SK-N-SH (cell line): ENCODE data around the gene AP1S1. TPM values are rescaled to one million over a fixed set of nuclear protein-coding genes. Genes with fewer than 3 reads are reported as not detected.

Experiments
- CTCF ChIA-PET: fragments of 300-600, 350-600 bp; formaldehyde crosslinking; extraction: SDS; loops from one replicate; lab custom pipeline; 2021; lab: Yijun Ruan, JAX
- POLR2A ChIA-PET: fragments of 350-600 bp; sonication (Branson Sonifier 250); formaldehyde crosslinking; extraction: SDS; loops from one replicate; lab custom pipeline; 2020; ENCODE audit warnings: antibody characterized with exemption, inconsistent platforms; lab: Yijun Ruan, JAX
- DNase-seq: peaks from one replicate; pipeline ENCODE4 v3.0.0; 2012
- H2AFZ ChIP-seq: fragments of 200-600 bp; sonication (generic); 2 replicates; pipeline ENCODE4 v1.8.1; 2016; ENCODE audit warnings: antibody characterized with exemption, mild to moderate bottlenecking, low read depth
- H3F3A ChIP-seq: fragments of 200-600 bp; sonication (generic); replicated peaks from 2 replicates; pipeline ENCODE3; 2016; ENCODE audit warnings: antibody characterized with exemption, mild to moderate bottlenecking; ENCODE audit not compliant: insufficient read depth
- H3K27ac ChIP-seq, 2 experiments: fragments of 200-500 bp in 1 of 2; fragments of 200-600 bp in 1 of 2; sonication (Bioruptor generic) in 1 of 2; sonication (generic), shearing (Covaris generic) in 1 of 2; 2 replicates each; pipeline versions ENCODE4 v1.5.1 to v1.6.1; 2014 to 2016; ENCODE audit warnings: low read depth in 2 of 2, inconsistent platforms in 1 of 2, low read length in 1 of 2, mild to moderate bottlenecking in 1 of 2, mixed read lengths in 1 of 2
- H3K27me3 ChIP-seq: fragments of 200-600 bp; sonication (generic), shearing (Covaris generic); 2 replicates; pipeline ENCODE4 v1.6.1; 2016; ENCODE audit warnings: mixed run types; ENCODE audit not compliant: insufficient read depth
- H3K36me3 ChIP-seq, 2 experiments: fragments of 200-500 bp in 1 of 2; fragments of 200-600 bp in 1 of 2; sonication (Bioruptor generic) in 1 of 2; sonication (generic) in 1 of 2; replicated peaks in 1 of 2; 2 replicates each; pipeline versions ENCODE3 to v1.5.1; 2014 to 2016; ENCODE audit warnings: low read length in 1 of 2, mild to moderate bottlenecking in 1 of 2; ENCODE audit not compliant: insufficient read depth in 2 of 2, control insufficient read depth in 1 of 2
- H3K4me1 ChIP-seq, 2 experiments: fragments of 200-500 bp in 1 of 2; fragments of 200-600 bp in 1 of 2; sonication (Bioruptor generic) in 1 of 2; sonication (generic), shearing (Covaris generic) in 1 of 2; 2 replicates each; pipeline versions ENCODE4 v1.5.1 to v1.6.1; 2014 to 2016; ENCODE audit warnings: low read depth in 1 of 2, low read length in 1 of 2, mixed run types in 1 of 2; ENCODE audit not compliant: insufficient read depth in 2 of 2, control insufficient read depth in 1 of 2
- H3K4me2 ChIP-seq: fragments of 200-600 bp; sonication (generic), shearing (Covaris generic); 2 replicates; pipeline ENCODE4 v1.6.1; 2017; ENCODE audit warnings: mixed run types
- H3K4me3 ChIP-seq, 2 experiments: fragments of 200-500 bp in 1 of 2; fragments of 200-600 bp in 1 of 2; sonication (Bioruptor generic) in 1 of 2; sonication (generic), shearing (Covaris generic) in 1 of 2; 2 replicates each; pipeline versions ENCODE4 v1.5.1 to v1.8.1; 2014 to 2016; ENCODE audit warnings: low read depth in 2 of 2, inconsistent platforms in 1 of 2, low read length in 1 of 2, mild to moderate bottlenecking in 1 of 2, mixed read lengths in 1 of 2, moderate library complexity in 1 of 2
- H3K79me2 ChIP-seq: fragments of 200-600 bp; sonication (generic); 2 replicates; pipeline ENCODE4 v1.8.1; 2017; ENCODE audit warnings: mild to moderate bottlenecking; ENCODE audit not compliant: insufficient read depth
- H3K9ac ChIP-seq: fragments of 200-600 bp; sonication (generic); 2 replicates; pipeline ENCODE4 v1.6.1; 2017; ENCODE audit warnings: mixed run types
- H3K9me2 ChIP-seq: fragments of 200-600 bp; sonication (generic); 2 replicates; pipeline ENCODE4 v1.6.1; 2017; ENCODE audit warnings: mixed run types
- H3K9me3 ChIP-seq: fragments of 200-600 bp; sonication (generic); 2 replicates; pipeline ENCODE4 v1.6.1; 2017; ENCODE audit warnings: mixed run types, mild to moderate bottlenecking, moderate library complexity
- H4K20me1 ChIP-seq: fragments of 200-600 bp; sonication (generic); 2 replicates; pipeline ENCODE4 v1.6.1; 2017; ENCODE audit warnings: mild to moderate bottlenecking, mixed run types; ENCODE audit not compliant: insufficient read depth
- ELF1 ChIP-seq: IDR thresholded peaks from 2 replicates; pipeline ENCODE4 v1.4.0; 2012
- EP300 ChIP-seq, 2 experiments: IDR thresholded peaks; 2 replicates each; pipeline versions ENCODE4 v1.4.0 to v1.6.1; 2012; ENCODE audit warnings: borderline replicate concordance in 1 of 2, low read depth in 1 of 2, low read length in 1 of 2
- EZH2phosphoT487 ChIP-seq: fragments of 200-600 bp; sonication (generic); IDR thresholded peaks from 2 replicates; pipeline ENCODE4 v1.6.1; 2017; ENCODE audit warnings: low read depth, mixed run types, mild to moderate bottlenecking, antibody characterized with exemption, moderate library complexity, borderline replicate concordance
- FOSL2 ChIP-seq: IDR thresholded peaks from 2 replicates; pipeline ENCODE4 v1.4.0; 2012; ENCODE audit warnings: low read depth, mild to moderate bottlenecking, moderate library complexity, borderline replicate concordance
- FOXJ3 ChIP-seq: sonication (generic); formaldehyde crosslinking; IDR thresholded peaks from 2 replicates; pipeline ENCODE4 v1.5.1; 2020; ENCODE audit warnings: mild to moderate bottlenecking, missing genetic modification reagents
- FOXM1 ChIP-seq: IDR thresholded peaks from 2 replicates; pipeline ENCODE4 v1.4.0; 2012; ENCODE audit warnings: low read depth, mild to moderate bottlenecking
- GATA2 ChIP-seq: sonication (generic); formaldehyde crosslinking; IDR thresholded peaks from 2 replicates; pipeline ENCODE4 v1.5.0; 2020; ENCODE audit warnings: mild to moderate bottlenecking, missing genetic modification reagents
- JUND ChIP-seq: IDR thresholded peaks from 2 replicates; pipeline ENCODE4 v1.4.0; 2012
- NFIC ChIP-seq: IDR thresholded peaks from 2 replicates; pipeline ENCODE4 v1.4.0; 2012; ENCODE audit warnings: borderline replicate concordance
- NRF1 ChIP-seq: IDR thresholded peaks from 2 replicates; pipeline ENCODE4 v1.6.1; 2012; ENCODE audit warnings: low read depth, mild to moderate bottlenecking, low read length
- POLR2AphosphoS5 ChIP-seq: IDR thresholded peaks from 2 replicates; pipeline ENCODE4 v1.6.1; 2012; ENCODE audit warnings: low read depth, low read length
- RCOR1 ChIP-seq: fragments of 150-350 bp; IDR thresholded peaks from 2 replicates; pipeline ENCODE4 v1.6.1; 2017; ENCODE audit warnings: antibody characterized with exemption, low read length
- RXRA ChIP-seq: IDR thresholded peaks from 2 replicates; pipeline ENCODE4 v1.4.0; 2012; ENCODE audit warnings: low read depth, mild to moderate bottlenecking, borderline replicate concordance
- TCF12 ChIP-seq: IDR thresholded peaks from 2 replicates; pipeline ENCODE4 v1.4.0; 2012
- YY1 ChIP-seq: IDR thresholded peaks from 2 replicates; pipeline ENCODE4 v1.4.0; 2012; ENCODE audit warnings: low read depth, mild to moderate bottlenecking
- WGBS: methylation state at CpG from one replicate; pipeline ENCODE4 v1.1.6; 2017; ENCODE audit warnings: low lambda C conversion rate; 5-methylcytosine and 5-hydroxymethylcytosine counted together
- polyA plus RNA-seq, 3 experiments: library from polyadenylated mRNA; depleted of rRNA; stranded (reverse); fragments of >200 nt; gene quantifications; 2 replicates each; pipeline ENCODE4 v1.2.3, GENCODE V29; 2012
- TF ChIP-seq, protein P1 (sequence below): IDR thresholded peaks from 2 replicates; pipeline ENCODE4; 2012
- TF ChIP-seq, protein P2 (sequence below): fragments of 150-350 bp; IDR thresholded peaks from 2 replicates; pipeline ENCODE4 v1.6.1; 2017; ENCODE audit warnings: antibody characterized with exemption, low read length, low read depth, borderline replicate concordance
- TF ChIP-seq, protein P3 (sequence below): IDR thresholded peaks from 2 replicates; pipeline ENCODE4 v1.4.0; 2012; ENCODE audit warnings: low read depth
- TF ChIP-seq, protein P4 (sequence below): IDR thresholded peaks from 2 replicates; pipeline ENCODE4 v1.6.1; 2012; ENCODE audit warnings: mild to moderate bottlenecking, low read depth, low read length, moderate library complexity
- TF ChIP-seq, protein P5 (sequence below): fragments of 200-600 bp; sonication (generic); IDR thresholded peaks from 2 replicates; pipeline ENCODE4 v1.6.1; 2017; ENCODE audit warnings: antibody characterized with exemption, mild to moderate bottlenecking, moderate library complexity

AP1S1 gene
- polyA plus RNA-seq, 1 of the 3 experiments (the other 2 are of a cell fraction), result 616 TPM

DNA sequence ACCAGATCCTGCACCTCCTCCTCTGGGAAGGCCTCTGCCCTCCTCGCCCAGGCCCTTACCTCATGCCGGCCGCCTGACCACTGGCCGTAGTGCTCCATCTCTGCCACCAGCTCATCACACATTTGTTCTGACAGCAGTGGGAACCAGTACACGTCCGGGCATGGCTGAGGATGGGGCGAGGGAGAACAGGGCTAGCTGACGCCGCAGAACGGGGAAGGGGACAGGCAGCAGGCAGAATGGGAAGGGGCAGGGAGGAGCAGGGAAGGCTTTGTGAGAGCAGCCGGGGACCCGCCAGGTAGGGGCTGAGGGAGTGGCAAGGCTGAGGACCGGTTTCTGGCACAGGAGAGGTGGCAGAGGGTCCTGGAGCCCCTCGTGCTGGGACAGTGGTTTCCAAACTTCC, 54.5 kb downstream of the AP1S1 start:
- H3K9me2 ChIP-seq, result no peaks in the 10 kb centered on the region
- peaks cover 9% of the 10 kb centered on the region for H3F3A ChIP-seq
- no peak overlapping the region for H3K27ac ChIP-seq
- H3K4me1 ChIP-seq, result no peaks in the 10 kb centered on the region
- no peak overlapping the region for H2AFZ ChIP-seq
- CTCF ChIA-PET, result interaction anchor here (1.3 to 2.5 kb wide), 3 partner anchors 13 to 71 kb away, joined by 3 to 10 read pairs (median 5); no protein-coding TSS in a partner anchor
- DNase-seq, result no peak
- 97% methylated on average over 14 of the region's 14 CpGs for WGBS
- H3K4me2 ChIP-seq, result no peak overlapping the region
- no peaks in the 10 kb centered on the region for H4K20me1 ChIP-seq
- H3K4me3 ChIP-seq, result no peak overlapping the region
- peaks cover under 1% of the 10 kb centered on the region; the same call in 1 of the 2 replicates for H3K79me2 ChIP-seq
- TF ChIP-seq YY1, result no peak
- no peak for TF ChIP-seq EP300 (IDR thresholded peaks at IDR 0.05; ENCODE audit: borderline replicate concordance in 1 of 2, low read depth in 1 of 2, low read length in 1 of 2)
- no peak for TF ChIP-seq RXRA
- TF ChIP-seq, protein P1, sequence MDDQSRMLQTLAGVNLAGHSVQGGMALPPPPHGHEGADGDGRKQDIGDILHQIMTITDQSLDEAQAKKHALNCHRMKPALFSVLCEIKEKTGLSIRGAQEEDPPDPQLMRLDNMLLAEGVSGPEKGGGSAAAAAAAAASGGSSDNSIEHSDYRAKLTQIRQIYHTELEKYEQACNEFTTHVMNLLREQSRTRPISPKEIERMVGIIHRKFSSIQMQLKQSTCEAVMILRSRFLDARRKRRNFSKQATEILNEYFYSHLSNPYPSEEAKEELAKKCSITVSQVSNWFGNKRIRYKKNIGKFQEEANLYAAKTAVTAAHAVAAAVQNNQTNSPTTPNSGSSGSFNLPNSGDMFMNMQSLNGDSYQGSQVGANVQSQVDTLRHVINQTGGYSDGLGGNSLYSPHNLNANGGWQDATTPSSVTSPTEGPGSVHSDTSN, result no peak
- TF ChIP-seq FOXJ3, result no peak
- TF ChIP-seq, protein P2, sequence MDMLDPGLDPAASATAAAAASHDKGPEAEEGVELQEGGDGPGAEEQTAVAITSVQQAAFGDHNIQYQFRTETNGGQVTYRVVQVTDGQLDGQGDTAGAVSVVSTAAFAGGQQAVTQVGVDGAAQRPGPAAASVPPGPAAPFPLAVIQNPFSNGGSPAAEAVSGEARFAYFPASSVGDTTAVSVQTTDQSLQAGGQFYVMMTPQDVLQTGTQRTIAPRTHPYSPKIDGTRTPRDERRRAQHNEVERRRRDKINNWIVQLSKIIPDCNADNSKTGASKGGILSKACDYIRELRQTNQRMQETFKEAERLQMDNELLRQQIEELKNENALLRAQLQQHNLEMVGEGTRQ, result no peak
- no peak for TF ChIP-seq RCOR1
- TF ChIP-seq, protein P3, sequence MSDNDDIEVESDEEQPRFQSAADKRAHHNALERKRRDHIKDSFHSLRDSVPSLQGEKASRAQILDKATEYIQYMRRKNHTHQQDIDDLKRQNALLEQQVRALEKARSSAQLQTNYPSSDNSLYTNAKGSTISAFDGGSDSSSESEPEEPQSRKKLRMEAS, result no peak
- no peak for TF ChIP-seq GATA2 (CRISPR knock-in tag)
- no peak for TF ChIP-seq TCF12
- TF ChIP-seq FOXM1, result no peak
- no peak for TF ChIP-seq NRF1
- TF ChIP-seq, protein P4, sequence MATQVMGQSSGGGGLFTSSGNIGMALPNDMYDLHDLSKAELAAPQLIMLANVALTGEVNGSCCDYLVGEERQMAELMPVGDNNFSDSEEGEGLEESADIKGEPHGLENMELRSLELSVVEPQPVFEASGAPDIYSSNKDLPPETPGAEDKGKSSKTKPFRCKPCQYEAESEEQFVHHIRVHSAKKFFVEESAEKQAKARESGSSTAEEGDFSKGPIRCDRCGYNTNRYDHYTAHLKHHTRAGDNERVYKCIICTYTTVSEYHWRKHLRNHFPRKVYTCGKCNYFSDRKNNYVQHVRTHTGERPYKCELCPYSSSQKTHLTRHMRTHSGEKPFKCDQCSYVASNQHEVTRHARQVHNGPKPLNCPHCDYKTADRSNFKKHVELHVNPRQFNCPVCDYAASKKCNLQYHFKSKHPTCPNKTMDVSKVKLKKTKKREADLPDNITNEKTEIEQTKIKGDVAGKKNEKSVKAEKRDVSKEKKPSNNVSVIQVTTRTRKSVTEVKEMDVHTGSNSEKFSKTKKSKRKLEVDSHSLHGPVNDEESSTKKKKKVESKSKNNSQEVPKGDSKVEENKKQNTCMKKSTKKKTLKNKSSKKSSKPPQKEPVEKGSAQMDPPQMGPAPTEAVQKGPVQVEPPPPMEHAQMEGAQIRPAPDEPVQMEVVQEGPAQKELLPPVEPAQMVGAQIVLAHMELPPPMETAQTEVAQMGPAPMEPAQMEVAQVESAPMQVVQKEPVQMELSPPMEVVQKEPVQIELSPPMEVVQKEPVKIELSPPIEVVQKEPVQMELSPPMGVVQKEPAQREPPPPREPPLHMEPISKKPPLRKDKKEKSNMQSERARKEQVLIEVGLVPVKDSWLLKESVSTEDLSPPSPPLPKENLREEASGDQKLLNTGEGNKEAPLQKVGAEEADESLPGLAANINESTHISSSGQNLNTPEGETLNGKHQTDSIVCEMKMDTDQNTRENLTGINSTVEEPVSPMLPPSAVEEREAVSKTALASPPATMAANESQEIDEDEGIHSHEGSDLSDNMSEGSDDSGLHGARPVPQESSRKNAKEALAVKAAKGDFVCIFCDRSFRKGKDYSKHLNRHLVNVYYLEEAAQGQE, result no peak
- no peak for TF ChIP-seq FOSL2
- TF ChIP-seq, protein P5, sequence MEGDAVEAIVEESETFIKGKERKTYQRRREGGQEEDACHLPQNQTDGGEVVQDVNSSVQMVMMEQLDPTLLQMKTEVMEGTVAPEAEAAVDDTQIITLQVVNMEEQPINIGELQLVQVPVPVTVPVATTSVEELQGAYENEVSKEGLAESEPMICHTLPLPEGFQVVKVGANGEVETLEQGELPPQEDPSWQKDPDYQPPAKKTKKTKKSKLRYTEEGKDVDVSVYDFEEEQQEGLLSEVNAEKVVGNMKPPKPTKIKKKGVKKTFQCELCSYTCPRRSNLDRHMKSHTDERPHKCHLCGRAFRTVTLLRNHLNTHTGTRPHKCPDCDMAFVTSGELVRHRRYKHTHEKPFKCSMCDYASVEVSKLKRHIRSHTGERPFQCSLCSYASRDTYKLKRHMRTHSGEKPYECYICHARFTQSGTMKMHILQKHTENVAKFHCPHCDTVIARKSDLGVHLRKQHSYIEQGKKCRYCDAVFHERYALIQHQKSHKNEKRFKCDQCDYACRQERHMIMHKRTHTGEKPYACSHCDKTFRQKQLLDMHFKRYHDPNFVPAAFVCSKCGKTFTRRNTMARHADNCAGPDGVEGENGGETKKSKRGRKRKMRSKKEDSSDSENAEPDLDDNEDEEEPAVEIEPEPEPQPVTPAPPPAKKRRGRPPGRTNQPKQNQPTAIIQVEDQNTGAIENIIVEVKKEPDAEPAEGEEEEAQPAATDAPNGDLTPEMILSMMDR, result no peak
- no peak for TF ChIP-seq EZH2phosphoT487
- no peak for TF ChIP-seq POLR2AphosphoS5
- no peak for TF ChIP-seq JUND
- TF ChIP-seq ELF1, result no peak
- TF ChIP-seq NFIC, result no peak
- TF ChIP-seq, all 33 proteins: peak for 0
- no peak overlapping the region for H3K9ac ChIP-seq
- no peaks in the 10 kb centered on the region for H3K9me3 ChIP-seq
- POLR2A ChIA-PET, result interaction anchor here (1.2 kb wide), 1 partner anchor 43 kb away, joined by 3 read pairs; the partner anchor contains the start of gene VGF
- H3K36me3 ChIP-seq, result peaks cover 17 to 40% of the 10 kb centered on the region in 2 experiments
- H3K27me3 ChIP-seq, result no peaks in the 10 kb centered on the region
